Loucy (cell line): ENCODE results near the gene MSRB2.

Experiments used
- EZH2phosphoT487 ChIP-seq: fragments of 200-600 bp; IDR thresholded peaks from 2 replicates; pipeline ENCODE4 v1.6.1; 2018; ENCODE audit warnings: antibody characterized with exemption, mild to moderate bottlenecking, moderate library complexity, borderline replicate concordance
- TF ChIP-seq, protein P1 (sequence below): fragments of 200-600 bp; sonication (generic); conservative IDR thresholded peaks from 2 replicates; pipeline ENCODE4 v1.5.1; 2014; ENCODE audit warnings: mild to moderate bottlenecking, antibody characterized with exemption, low read length

DNA sequence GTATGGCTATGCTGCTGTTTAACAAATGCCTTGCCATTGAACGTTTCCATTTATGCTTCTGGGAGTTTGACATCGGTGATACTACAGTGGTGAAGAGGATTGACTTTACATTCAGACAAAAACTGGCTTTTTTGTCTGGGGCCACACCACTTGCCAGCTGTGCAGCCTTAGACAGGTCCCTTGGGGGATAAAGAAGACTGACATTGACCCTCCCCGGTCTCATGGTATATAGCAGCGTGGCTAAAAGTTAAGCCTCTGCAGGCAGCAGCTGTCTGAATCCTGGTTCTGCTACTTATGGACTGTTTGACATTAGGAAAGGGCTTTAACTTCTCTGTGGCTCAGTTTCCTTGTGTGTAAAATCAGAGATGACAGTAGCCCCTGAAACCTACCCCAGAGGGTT, 54.7 kb downstream of the MSRB2 start:
- TF ChIP-seq, protein P1, sequence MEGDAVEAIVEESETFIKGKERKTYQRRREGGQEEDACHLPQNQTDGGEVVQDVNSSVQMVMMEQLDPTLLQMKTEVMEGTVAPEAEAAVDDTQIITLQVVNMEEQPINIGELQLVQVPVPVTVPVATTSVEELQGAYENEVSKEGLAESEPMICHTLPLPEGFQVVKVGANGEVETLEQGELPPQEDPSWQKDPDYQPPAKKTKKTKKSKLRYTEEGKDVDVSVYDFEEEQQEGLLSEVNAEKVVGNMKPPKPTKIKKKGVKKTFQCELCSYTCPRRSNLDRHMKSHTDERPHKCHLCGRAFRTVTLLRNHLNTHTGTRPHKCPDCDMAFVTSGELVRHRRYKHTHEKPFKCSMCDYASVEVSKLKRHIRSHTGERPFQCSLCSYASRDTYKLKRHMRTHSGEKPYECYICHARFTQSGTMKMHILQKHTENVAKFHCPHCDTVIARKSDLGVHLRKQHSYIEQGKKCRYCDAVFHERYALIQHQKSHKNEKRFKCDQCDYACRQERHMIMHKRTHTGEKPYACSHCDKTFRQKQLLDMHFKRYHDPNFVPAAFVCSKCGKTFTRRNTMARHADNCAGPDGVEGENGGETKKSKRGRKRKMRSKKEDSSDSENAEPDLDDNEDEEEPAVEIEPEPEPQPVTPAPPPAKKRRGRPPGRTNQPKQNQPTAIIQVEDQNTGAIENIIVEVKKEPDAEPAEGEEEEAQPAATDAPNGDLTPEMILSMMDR, result no peak
- TF ChIP-seq EZH2phosphoT487, result no peak
